T-helper 9 cell (primary cell): ENCODE data around the gene GAPVD1.

Source experiments
- DNase-seq: peaks from one replicate; pipeline ENCODE4 v3.0.0-alpha.2; 2020

The GAPVD1 gene

GRCh38 chr9:125406810-125407087 lies 145.1 kb downstream of the GAPVD1 start:
- DNase-seq = no peak

GRCh38 chr9:125407432-125407973 lies 145.9 kb downstream of the GAPVD1 start:
- DNase-seq = no peak

GRCh38 chr9:125407974-125408900 lies 146.6 kb downstream of the GAPVD1 start:
- peak; percentile 71 for DNase-seq

GRCh38 chr9:125409217-125409636 lies 147.6 kb downstream of the GAPVD1 start:
- no peak for DNase-seq

GRCh38 chr9:125409637-125410521 lies 148.3 kb downstream of the GAPVD1 start:
- no peak for DNase-seq

GRCh38 chr9:125410522-125410894 lies 148.9 kb downstream of the GAPVD1 start:
- no peak for DNase-seq

GRCh38 chr9:125411171-125411756 lies 149.6 kb downstream of the GAPVD1 start:
- no peak for DNase-seq

GRCh38 chr9:125412166-125412565 lies 150.5 kb downstream of the GAPVD1 start:
- no peak for DNase-seq

- no peak for DNase-seq
Observed at GRCh38 chr9:125413579-125413978, 152.0 kb downstream of the GAPVD1 start.

GRCh38 chr9:125415583-125416460 lies 154.2 kb downstream of the GAPVD1 start:
- no peak for DNase-seq

GRCh38 chr9:125416517-125416916 lies 154.9 kb downstream of the GAPVD1 start:
- DNase-seq = no peak
